HepG2 (cell line): ENCODE data around the gene TTLL4. TPM values are rescaled to one million over a fixed set of nuclear protein-coding genes. Genes with fewer than 3 reads are reported as not detected.

ENCODE experiments used
- CEBPB ChIP-seq: IDR thresholded peaks from 2 replicates; pipeline ENCODE4 v1.6.1; 2011; ENCODE audit warnings: low read depth, low read length, improper control_type of control experiment, borderline replicate concordance
- FOSL1 ChIP-seq: sonication (generic); formaldehyde crosslinking; IDR thresholded peaks from 2 replicates; pipeline ENCODE4 v1.9.0; 2021; ENCODE audit warnings: missing genetic modification reagents, borderline replicate concordance
- PHF21A ChIP-seq: sonication (generic); formaldehyde crosslinking; IDR thresholded peaks from 2 replicates; pipeline ENCODE4 v1.5.0; 2020; ENCODE audit warnings: mild to moderate bottlenecking, missing genetic modification reagents
- RELA ChIP-seq: sonication (generic); formaldehyde crosslinking; IDR thresholded peaks from 2 replicates; pipeline ENCODE4 v1.4.0; 2020; ENCODE audit warnings: missing genetic modification reagents
- SNAPC4 ChIP-seq: sonication (generic); formaldehyde crosslinking; IDR thresholded peaks from 2 replicates; pipeline ENCODE4 v1.4.0; 2020; ENCODE audit warnings: mild to moderate bottlenecking, missing genetic modification reagents
- SOX5 ChIP-seq: IDR thresholded peaks from 2 replicates; pipeline ENCODE4 v1.6.1; 2016; ENCODE audit warnings: borderline replicate concordance
- TBL1XR1 ChIP-seq: fragments of 150-350 bp; IDR thresholded peaks from 2 replicates; pipeline ENCODE4 v1.6.1; 2014; ENCODE audit warnings: borderline replicate concordance, low read length; ENCODE audit not compliant: partially characterized antibody
- ZNF280D ChIP-seq: sonication (generic); formaldehyde crosslinking; IDR thresholded peaks from 2 replicates; pipeline ENCODE4 v1.5.1; 2020; ENCODE audit warnings: mild to moderate bottlenecking, missing genetic modification reagents
- ZNF34 ChIP-seq: sonication (generic); formaldehyde crosslinking; IDR thresholded peaks from 2 replicates; pipeline ENCODE4 v1.4.0; 2020; ENCODE audit warnings: mild to moderate bottlenecking, missing genetic modification reagents, borderline replicate concordance
- ZNF407 ChIP-seq: sonication (generic); formaldehyde crosslinking; IDR thresholded peaks from one replicate; pipeline ENCODE4 v1.5.1; 2020; ENCODE audit warnings: mild to moderate bottlenecking, missing genetic modification reagents; ENCODE audit errors: not compliant biosample characterization
- ZNF672 ChIP-seq: sonication (generic); formaldehyde crosslinking; IDR thresholded peaks from 2 replicates; pipeline ENCODE4 v1.8.1; 2022; ENCODE audit warnings: missing genetic modification reagents
- polyA plus RNA-seq, 8 experiments: library from polyadenylated mRNA; depleted of rRNA in 3 of 8; stranded (reverse) in 7 of 8; unstranded in 1 of 8; fragments of >200 nt; fragmentation: Illumina TruSeq in 4 of 8; extraction: Trizol in 4 of 8; gene quantifications; 2 replicates each; pipeline versions ENCODE4 v1.2.1 to v1.2.3, GENCODE V29; 2011 to 2016; ENCODE audit warnings: low read depth in 4 of 8, missing spikeins in 1 of 8, mixed read lengths in 1 of 8; ENCODE audit not compliant: insufficient read depth in 1 of 8
- total RNA-seq, 5 experiments: library from RNA; depleted of rRNA; stranded (reverse); fragments of >200 nt; fragmentation: Illumina TruSeq; extraction: Trizol; gene quantifications; 2 replicates each; pipeline ENCODE4 v1.2.3, GENCODE V29; 2016; ENCODE audit warnings: low read depth in 1 of 5

Gene TTLL4
- total and polyA plus RNA-seq, 2 of the 13 experiments (the other 11 are each of a cell fraction or from before 2014, with no cell fraction given): 77.5 to 84.6 TPM

- no peak for TF ChIP-seq ZNF407 (CRISPR knock-in tag)
- TF ChIP-seq TBL1XR1: no peak
- peak; percentile 80; the same call in 1 of the 2 replicates for TF ChIP-seq SNAPC4 (CRISPR knock-in tag)
- 0 out of 2 replicates have a peak, but pooled peaks have one; percentile 37 for TF ChIP-seq PHF21A
- no peak for TF ChIP-seq RELA (CRISPR knock-in tag)
- TF ChIP-seq SOX5 (CRISPR knock-in tag): peak; percentile 43; the same call in 1 of the 2 replicates
- peak; percentile 71; the same call in 1 of the 2 replicates for TF ChIP-seq CEBPB
- TF ChIP-seq ZNF34 (CRISPR knock-in tag): no peak
- peak; percentile 31; the same call in 1 of the 2 replicates for TF ChIP-seq FOSL1
- TF ChIP-seq ZNF280D (CRISPR knock-in tag): peak; percentile 31; the same call in 1 of the 2 replicates
- no peak for TF ChIP-seq ZNF672
Observed at GRCh38 chr2:218780851-218781690, 70.4 kb downstream of the TTLL4 start (continued).
